Activated B cell treated with CpG ODN at 0.5 μM for 24 hours (primary cell): Measurements from ENCODE around the gene WDR59. TPM values are rescaled to one million over a fixed set of nuclear protein-coding genes. Genes with fewer than 3 reads are reported as not detected.

ENCODE experiments used
- ATAC-seq: fragments of 200-7000 bp; cut with Tn5 transposase; one replicate; pipeline ENCODE4 v1.10.0; 2021; ENCODE audit warnings: low read depth, mild to moderate bottlenecking, moderate library complexity
- CTCF ChIA-PET: fragments of 350-600 bp; sonication (Branson Sonifier 250); formaldehyde crosslinking; loops from one replicate; lab custom pipeline; 2021; ENCODE audit warnings: antibody characterized with exemption; lab: Charles Lee
- POLR2A ChIA-PET: fragments of 350-600 bp; sonication (Branson Sonifier 250); formaldehyde crosslinking; loops from one replicate; lab custom pipeline; 2021; ENCODE audit warnings: antibody characterized with exemption; lab: Charles Lee
- DNase-seq: peaks from one replicate; pipeline ENCODE4 v3.0.0; 2022
- H3K27ac Mint-ChIP-seq: one replicate; pipeline ENCODE4 v1.8.0; 2020; ENCODE audit warnings: mixed read lengths
- H3K27me3 Mint-ChIP-seq: one replicate; pipeline ENCODE4 v1.8.0; 2021; ENCODE audit warnings: mixed read lengths
- H3K36me3 Mint-ChIP-seq: one replicate; pipeline ENCODE4 v1.8.0; 2021; ENCODE audit warnings: low read depth, mixed read lengths
- H3K4me1 Mint-ChIP-seq: one replicate; pipeline ENCODE4 v1.8.0; 2021; ENCODE audit warnings: mixed read lengths
- H3K4me3 Mint-ChIP-seq: one replicate; pipeline ENCODE4 v1.8.0; 2020; ENCODE audit warnings: mild to moderate bottlenecking, mixed read lengths
- H3K9me3 Mint-ChIP-seq: one replicate; pipeline ENCODE4 v1.8.0; 2020; ENCODE audit warnings: mixed read lengths
- intact Hi-C: fragments of 100-400 bp; cut with micrococcal nuclease; formaldehyde crosslinking; loops from one replicate; pipeline ENCODE4 v1.15.1; 2024
- total RNA-seq: library from RNA; stranded (reverse); gene quantifications from 2 replicates; pipeline ENCODE4 v1.2.3, GENCODE V29; 2022
- TF ChIP-seq, protein P1 (sequence below): fragments of 200-600 bp; IDR thresholded peaks from one replicate; pipeline ENCODE4 v1.8.0; 2022; ENCODE audit warnings: antibody characterized with exemption, mild to moderate bottlenecking

The WDR59 gene
- total RNA-seq, 1 donor from 2014 or later, result 93.3 TPM

GRCh38 chr16:74868501-74868900 is 116.4 kb downstream of the WDR59 start:
- TF ChIP-seq, protein P1, sequence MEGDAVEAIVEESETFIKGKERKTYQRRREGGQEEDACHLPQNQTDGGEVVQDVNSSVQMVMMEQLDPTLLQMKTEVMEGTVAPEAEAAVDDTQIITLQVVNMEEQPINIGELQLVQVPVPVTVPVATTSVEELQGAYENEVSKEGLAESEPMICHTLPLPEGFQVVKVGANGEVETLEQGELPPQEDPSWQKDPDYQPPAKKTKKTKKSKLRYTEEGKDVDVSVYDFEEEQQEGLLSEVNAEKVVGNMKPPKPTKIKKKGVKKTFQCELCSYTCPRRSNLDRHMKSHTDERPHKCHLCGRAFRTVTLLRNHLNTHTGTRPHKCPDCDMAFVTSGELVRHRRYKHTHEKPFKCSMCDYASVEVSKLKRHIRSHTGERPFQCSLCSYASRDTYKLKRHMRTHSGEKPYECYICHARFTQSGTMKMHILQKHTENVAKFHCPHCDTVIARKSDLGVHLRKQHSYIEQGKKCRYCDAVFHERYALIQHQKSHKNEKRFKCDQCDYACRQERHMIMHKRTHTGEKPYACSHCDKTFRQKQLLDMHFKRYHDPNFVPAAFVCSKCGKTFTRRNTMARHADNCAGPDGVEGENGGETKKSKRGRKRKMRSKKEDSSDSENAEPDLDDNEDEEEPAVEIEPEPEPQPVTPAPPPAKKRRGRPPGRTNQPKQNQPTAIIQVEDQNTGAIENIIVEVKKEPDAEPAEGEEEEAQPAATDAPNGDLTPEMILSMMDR, result no peak
- H3K4me1 Mint-ChIP-seq, result peaks cover 5% of the 10 kb centered on the region
- no peak overlapping the region for H3K4me3 Mint-ChIP-seq
- CTCF ChIA-PET, result no interaction called here
- H3K9me3 Mint-ChIP-seq, result no peaks in the 10 kb centered on the region
- intact Hi-C loops, result no loop called here
- DNase-seq, result no peak
- H3K27ac Mint-ChIP-seq, result no peak overlapping the region
- POLR2A ChIA-PET, result no interaction called here
- H3K27me3 Mint-ChIP-seq, result no peaks in the 10 kb centered on the region
- no peak for ATAC-seq
- peaks cover 11% of the 10 kb centered on the region for H3K36me3 Mint-ChIP-seq

DNA sequence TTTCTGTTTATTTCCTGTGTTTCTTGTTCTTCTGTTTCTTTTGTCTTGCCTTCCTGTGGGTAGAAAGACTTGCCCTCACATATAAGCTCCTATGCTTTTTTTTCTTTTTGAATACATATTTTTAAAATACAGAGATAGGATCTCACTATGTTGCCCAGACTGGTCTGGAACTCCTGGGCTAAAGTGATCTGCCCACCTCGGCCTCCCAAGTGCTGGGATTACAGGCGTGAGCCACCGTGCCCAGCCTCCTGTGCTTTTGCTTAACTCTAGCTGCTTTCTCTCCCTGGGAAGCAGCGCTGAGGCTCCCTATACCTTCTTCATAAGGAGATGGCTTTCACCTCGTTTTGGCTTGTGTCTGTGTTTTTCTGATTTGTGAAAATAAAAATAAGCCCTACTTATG is 116.9 kb downstream of the WDR59 start:
- CTCF ChIA-PET, result no interaction called here
- Mint-ChIP-seq H3K27ac (no peak overlapping the region), H3K27me3 (no peaks in the 10 kb centered on the region), H3K9me3 (no peaks in the 10 kb centered on the region), H3K36me3 (peaks cover 7% of the 10 kb centered on the region), H3K4me1 (peaks cover 5% of the 10 kb centered on the region), H3K4me3 (no peak overlapping the region)
- intact Hi-C loops, result no loop called here
- ATAC-seq (no peak), DNase-seq (no peak)
- POLR2A ChIA-PET, result no interaction called here
- TF ChIP-seq, protein P1, result no peak

- no peak for DNase-seq
- Mint-ChIP-seq H3K27ac (no peak overlapping the region), H3K36me3 (peaks cover 5% of the 10 kb centered on the region), H3K9me3 (no peaks in the 10 kb centered on the region), H3K4me3 (no peak overlapping the region), H3K27me3 (no peaks in the 10 kb centered on the region), H3K4me1 (peaks cover 5% of the 10 kb centered on the region)
- ATAC-seq, result no peak
- TF ChIP-seq, protein P1, result no peak
- ChIA-PET POLR2A (no interaction called here), CTCF (no interaction called here)
- intact Hi-C loops, result no loop called here
Measured at GRCh38 chr16:74867281-74867849, 117.6 kb downstream of the WDR59 start.

- intact Hi-C loops, result no loop called here
- H3K27me3 Mint-ChIP-seq, result no peaks in the 10 kb centered on the region
- ChIA-PET POLR2A (no interaction called here), CTCF (interaction anchor here (4.5 kb wide), 1 partner anchor 154 kb away, joined by 77 read pairs; no protein-coding TSS in a partner anchor)
- no peak for ATAC-seq
- TF ChIP-seq, protein P1, result no peak
- H3K9me3 Mint-ChIP-seq, result no peaks in the 10 kb centered on the region
- DNase-seq, result no peak
- no peak overlapping the region for H3K27ac Mint-ChIP-seq
- H3K4me3 Mint-ChIP-seq, result no peak overlapping the region
- H3K4me1 Mint-ChIP-seq, result peaks cover 5% of the 10 kb centered on the region
- H3K36me3 Mint-ChIP-seq, result no peaks in the 10 kb centered on the region
Measured at GRCh38 chr16:74865922-74866598, 118.9 kb downstream of the WDR59 start.

DNA sequence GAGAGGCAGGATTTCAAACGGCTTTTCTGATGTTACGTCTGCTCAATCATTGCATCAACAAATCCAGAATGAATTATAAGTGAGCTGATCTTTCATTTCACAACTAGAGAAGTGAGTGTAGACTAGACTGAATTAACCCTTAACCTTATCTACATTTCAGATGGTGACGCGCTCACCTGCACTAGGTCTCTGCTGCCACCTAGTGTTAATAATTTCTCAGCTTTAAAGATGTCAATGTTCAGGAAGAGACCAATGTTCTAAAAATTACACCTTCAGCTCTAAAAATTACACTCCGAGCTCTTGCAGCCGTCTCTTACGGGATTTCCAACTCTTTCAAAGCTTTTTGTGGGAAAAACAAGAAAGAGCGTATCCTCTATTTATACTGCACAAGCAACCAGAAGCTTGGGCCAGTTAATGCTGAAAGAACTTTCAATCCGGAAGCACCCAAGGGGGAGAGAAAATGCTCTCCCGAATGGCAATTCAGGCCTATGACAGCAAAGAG is 122.1 kb downstream of the WDR59 start:
- Mint-ChIP-seq H3K27me3 (no peaks in the 10 kb centered on the region), H3K9me3 (no peaks in the 10 kb centered on the region), H3K27ac (no peak overlapping the region), H3K4me3 (no peak overlapping the region), H3K4me1 (no peaks in the 10 kb centered on the region), H3K36me3 (no peaks in the 10 kb centered on the region)
- CTCF ChIA-PET, result interaction anchor here (0.6 to 4.5 kb wide), 25 partner anchors 9 to 249 kb away, joined by 3 to 77 read pairs (median 4); partner anchors contain the start of genes FA2H, MLKL and RFWD3
- ATAC-seq (peak; percentile 28), DNase-seq (no peak)
- TF ChIP-seq, protein P1, result peak; percentile 60
- intact Hi-C loops, result loop anchor here (1.0 kb wide), 2 partner anchors 49 to 153 kb away; no protein-coding TSS in a partner anchor
- POLR2A ChIA-PET, result interaction anchor here (0.5 to 0.6 kb wide), 2 partner anchors 57 to 196 kb away, joined by 5 to 7 read pairs; partner anchors contain the start of gene RFWD3
